GM23338 (cell line): ENCODE data around the gene DAD1. TPM values are rescaled to one million over a fixed set of nuclear protein-coding genes. Genes with fewer than 3 reads are reported as not detected.

ENCODE experiments used
- CREB1 ChIP-seq: fragments of 250-450 bp; sonication (Bioruptor Pico); IDR thresholded peaks from 2 replicates; pipeline ENCODE4 v1.5.0; 2020; ENCODE audit warnings: low read depth, mild to moderate bottlenecking, moderate library complexity
- CTCF ChIP-seq, 2 experiments: fragments of 200-600 bp in 1 of 2; sonication (generic) in 1 of 2; conservative IDR thresholded peaks; 2 replicates each; pipeline versions ENCODE4 v1.5.1 to v1.6.1; 2016 to 2017; ENCODE audit warnings: antibody characterized with exemption in 2 of 2, low read depth in 2 of 2, mild to moderate bottlenecking in 2 of 2, moderate library complexity in 1 of 2
- ETS1 ChIP-seq: IDR thresholded peaks from 2 replicates; pipeline ENCODE4 v1.6.1; 2016; ENCODE audit warnings: antibody characterized with exemption
- EZH2 ChIP-seq: fragments of 200-600 bp; sonication (generic); IDR thresholded peaks from one replicate; pipeline ENCODE4 v1.8.0; 2017; ENCODE audit warnings: antibody characterized with exemption, mild to moderate bottlenecking, low read depth; ENCODE audit not compliant: unreplicated experiment
- EZH2phosphoT487 ChIP-seq: fragments of 200-600 bp; sonication (generic); IDR thresholded peaks from one replicate; pipeline ENCODE4 v1.8.1; 2018; ENCODE audit warnings: antibody characterized with exemption; ENCODE audit not compliant: unreplicated experiment
- JUNB ChIP-seq: IDR thresholded peaks from one replicate; pipeline ENCODE4 v1.6.1; 2016; ENCODE audit warnings: antibody characterized with exemption; ENCODE audit not compliant: unreplicated experiment
- NANOG ChIP-seq: IDR thresholded peaks from 2 replicates; pipeline ENCODE4 v1.6.1; 2016; ENCODE audit warnings: antibody characterized with exemption, borderline replicate concordance
- POLR2AphosphoS5 ChIP-seq: IDR thresholded peaks from 2 replicates; pipeline ENCODE4 v1.6.1; 2016; ENCODE audit warnings: antibody characterized with exemption, low read depth
- REST ChIP-seq: IDR thresholded peaks from one replicate; pipeline ENCODE4 v1.6.1; 2018; ENCODE audit warnings: antibody characterized with exemption; ENCODE audit not compliant: unreplicated experiment
- STAT1 ChIP-seq: IDR thresholded peaks from one replicate; pipeline ENCODE4 v1.6.1; 2016; ENCODE audit warnings: antibody characterized with exemption; ENCODE audit not compliant: unreplicated experiment
- ZNF114 ChIP-seq: fragments of 250-450 bp; sonication (Bioruptor Pico); IDR thresholded peaks from 2 replicates; pipeline ENCODE4 v1.5.0; 2020; ENCODE audit warnings: mild to moderate bottlenecking, moderate library complexity
- ZNF331 ChIP-seq: fragments of 250-450 bp; sonication (Bioruptor Pico); IDR thresholded peaks from 2 replicates; pipeline ENCODE4 v1.5.0; 2020; ENCODE audit warnings: low read depth, mild to moderate bottlenecking, moderate library complexity
- polyA plus RNA-seq: library from polyadenylated mRNA; unstranded; fragments of >200 nt; fragmentation: Nextera tagmentation; extraction: Ambion mirVana; gene quantifications from 2 replicates; pipeline ENCODE4 v1.2.1, GENCODE V29; 2016
- total RNA-seq: library from RNA; depleted of rRNA; stranded (reverse); fragments of >200 nt; shearing (Covaris generic); gene quantifications from 2 replicates; pipeline ENCODE4 v1.2.3, GENCODE V29; 2014

The DAD1 gene
- total and polyA plus RNA-seq, 2 experiments from 2014 or later = 180 to 252 TPM

- no peak for TF ChIP-seq REST
- TF ChIP-seq NANOG = no peak
- no peak for TF ChIP-seq POLR2AphosphoS5
- TF ChIP-seq CTCF (conservative IDR thresholded peaks at IDR 0.05; ENCODE audit: low read depth in 2 of 2) = no peak
- no peak for TF ChIP-seq STAT1
- no peak for TF ChIP-seq ETS1
- TF ChIP-seq EZH2 = no peak
- TF ChIP-seq ZNF114 (CRISPR knock-in tag) = no peak
- TF ChIP-seq EZH2phosphoT487 = no peak
- no peak for TF ChIP-seq CREB1 (CRISPR knock-in tag)
- TF ChIP-seq JUNB = no peak
- TF ChIP-seq ZNF331 = no peak
Measured at GRCh38 chr14:22547948-22548750, 40.9 kb downstream of the DAD1 start (continued).
